ENCODE measurements around the gene TMEM220.

Gene TMEM220

DNA sequence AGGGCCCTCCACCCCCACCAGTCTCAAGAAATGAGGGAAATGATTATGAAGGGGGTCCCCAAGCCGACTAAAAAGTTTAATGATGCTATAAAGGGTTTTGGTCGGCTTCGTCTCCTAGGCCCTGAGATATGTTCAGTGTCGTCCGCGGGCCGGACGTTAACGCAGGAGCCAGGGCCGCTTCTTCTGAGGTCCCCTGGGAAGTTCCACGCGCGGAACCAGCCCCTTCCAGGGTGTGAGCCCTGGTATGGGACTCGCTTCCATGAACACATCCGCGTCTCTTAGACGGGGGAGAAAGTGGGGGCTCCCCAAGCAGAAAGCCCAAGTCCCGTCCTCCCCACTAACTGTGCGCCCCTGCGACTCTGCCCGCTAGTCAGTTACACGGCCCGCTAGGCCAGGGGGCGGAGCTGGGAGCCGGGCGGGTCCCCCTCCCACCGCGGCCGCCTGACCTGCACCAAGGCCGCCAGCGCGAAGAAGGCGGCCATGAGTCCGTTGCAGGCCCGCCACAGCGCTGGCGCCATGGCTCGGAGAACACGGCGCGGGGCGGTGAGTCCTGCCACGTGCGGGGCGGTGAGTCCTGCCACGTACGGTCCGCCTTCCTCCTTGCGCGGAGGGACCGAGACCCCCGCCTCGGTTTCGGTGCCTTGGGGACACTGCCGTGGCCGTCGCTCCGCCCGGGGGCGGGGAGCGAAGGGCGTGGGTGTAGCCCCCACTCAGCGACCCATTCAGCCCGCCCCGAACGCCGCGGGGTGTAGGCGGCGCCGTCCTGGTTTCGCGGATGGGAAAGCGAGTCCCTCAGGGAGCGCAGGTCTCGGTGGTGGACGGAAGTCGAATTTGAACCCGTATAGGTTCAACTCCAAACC, at the start of gene TMEM220:
TSS of gene TMEM220 (minus strand) at position 690 of the 860 bp plus-strand sequence. CDS start at position 518, 172 bp downstream.
- Histone ChIP-seq H3K27ac (ENCODE audit: low read length) (no peak within 1 kb of the TSS), H3K4me2 (ENCODE audit: insufficient read depth, low read length) (no peak within 1 kb of the TSS), H4K20me1 (ENCODE audit: insufficient read depth, low read length) (no peaks in the 10 kb centered on the region), H3K9me3 (ENCODE audit: insufficient read depth, low read length, severe bottlenecking) (no peaks in the 10 kb centered on the region), H2AFZ (ENCODE audit: low read depth, low read length) (no peak within 1 kb of the TSS), H3K9ac (ENCODE audit: low read depth, low read length) (no peak within 1 kb of the TSS), H3K4me3 (ENCODE audit: low read depth in 1 of 2, low read length in 2 of 2) (no peak within 1 kb of the TSS), H3K4me1 (ENCODE audit: insufficient read depth, low read length) (no peaks in the 10 kb centered on the region), H3K27me3 (ENCODE audit: insufficient read depth, low read length, poor library complexity) (peaks cover 3% of the 10 kb centered on the region), H3K79me2 (ENCODE audit: insufficient read depth, low read length) (no peaks in the 10 kb centered on the region), H3K36me3 (ENCODE audit: insufficient read depth, low read length) (no peaks in the 10 kb centered on the region)
- no peak for DNase-seq
- TF ChIP-seq, protein P1, sequence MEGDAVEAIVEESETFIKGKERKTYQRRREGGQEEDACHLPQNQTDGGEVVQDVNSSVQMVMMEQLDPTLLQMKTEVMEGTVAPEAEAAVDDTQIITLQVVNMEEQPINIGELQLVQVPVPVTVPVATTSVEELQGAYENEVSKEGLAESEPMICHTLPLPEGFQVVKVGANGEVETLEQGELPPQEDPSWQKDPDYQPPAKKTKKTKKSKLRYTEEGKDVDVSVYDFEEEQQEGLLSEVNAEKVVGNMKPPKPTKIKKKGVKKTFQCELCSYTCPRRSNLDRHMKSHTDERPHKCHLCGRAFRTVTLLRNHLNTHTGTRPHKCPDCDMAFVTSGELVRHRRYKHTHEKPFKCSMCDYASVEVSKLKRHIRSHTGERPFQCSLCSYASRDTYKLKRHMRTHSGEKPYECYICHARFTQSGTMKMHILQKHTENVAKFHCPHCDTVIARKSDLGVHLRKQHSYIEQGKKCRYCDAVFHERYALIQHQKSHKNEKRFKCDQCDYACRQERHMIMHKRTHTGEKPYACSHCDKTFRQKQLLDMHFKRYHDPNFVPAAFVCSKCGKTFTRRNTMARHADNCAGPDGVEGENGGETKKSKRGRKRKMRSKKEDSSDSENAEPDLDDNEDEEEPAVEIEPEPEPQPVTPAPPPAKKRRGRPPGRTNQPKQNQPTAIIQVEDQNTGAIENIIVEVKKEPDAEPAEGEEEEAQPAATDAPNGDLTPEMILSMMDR (IDR thresholded peaks at IDR 0.05; ENCODE audit: borderline replicate concordance, extremely low read depth, low read length, poor library complexity, severe bottlenecking), result no peak
- no peak for TF ChIP-seq EZH2 (IDR thresholded peaks at IDR 0.05; ENCODE audit: borderline replicate concordance, low read depth, low read length, severe bottlenecking)
- ATAC-seq (ENCODE audit: insufficient read depth, low read depth), result no peak

GRCh38 chr17:10779609-10780008, 49.8 kb upstream of the TMEM220 start:
- H3K4me2 ChIP-seq (ENCODE audit: insufficient read depth, low read length), result no peak overlapping the region
- H3K4me1 ChIP-seq (ENCODE audit: insufficient read depth, low read length), result no peaks in the 10 kb centered on the region
- H4K20me1 ChIP-seq (ENCODE audit: insufficient read depth, low read length), result no peaks in the 10 kb centered on the region
- TF ChIP-seq, protein P1 (IDR thresholded peaks at IDR 0.05; ENCODE audit: borderline replicate concordance, extremely low read depth, low read length, poor library complexity, severe bottlenecking), result no peak
- no peak for TF ChIP-seq EZH2 (IDR thresholded peaks at IDR 0.05; ENCODE audit: borderline replicate concordance, low read depth, low read length, severe bottlenecking)
- no peaks in the 10 kb centered on the region for H3K79me2 ChIP-seq (ENCODE audit: insufficient read depth, low read length)
- no peak overlapping the region for H3K4me3 ChIP-seq (ENCODE audit: low read depth in 1 of 2, low read length in 2 of 2)
- H3K9me3 ChIP-seq (ENCODE audit: insufficient read depth, low read length, severe bottlenecking), result no peaks in the 10 kb centered on the region
- no peak for ATAC-seq (ENCODE audit: insufficient read depth, low read depth)
- H3K27me3 ChIP-seq (ENCODE audit: insufficient read depth, low read length, poor library complexity), result peaks cover 4% of the 10 kb centered on the region
- H3K36me3 ChIP-seq (ENCODE audit: insufficient read depth, low read length), result no peaks in the 10 kb centered on the region
- no peak overlapping the region for H3K9ac ChIP-seq (ENCODE audit: low read depth, low read length)
- DNase-seq, result no peak
- no peak overlapping the region for H2AFZ ChIP-seq (ENCODE audit: low read depth, low read length)
- H3K27ac ChIP-seq (ENCODE audit: low read length), result no peak overlapping the region

GRCh38 chr17:10777890-10778289, 48.1 kb upstream of the TMEM220 start:
- Histone ChIP-seq H3K36me3 (ENCODE audit: insufficient read depth, low read length) (no peaks in the 10 kb centered on the region), H3K27me3 (ENCODE audit: insufficient read depth, low read length, poor library complexity) (peaks cover 4% of the 10 kb centered on the region), H3K27ac (ENCODE audit: low read length) (no peak overlapping the region), H3K4me2 (ENCODE audit: insufficient read depth, low read length) (no peak overlapping the region), H3K4me1 (ENCODE audit: insufficient read depth, low read length) (no peaks in the 10 kb centered on the region), H3K79me2 (ENCODE audit: insufficient read depth, low read length) (no peaks in the 10 kb centered on the region), H2AFZ (ENCODE audit: low read depth, low read length) (no peak overlapping the region), H3K9ac (ENCODE audit: low read depth, low read length) (no peak overlapping the region), H3K4me3 (ENCODE audit: low read depth in 1 of 2, low read length in 2 of 2) (no peak overlapping the region), H3K9me3 (ENCODE audit: insufficient read depth, low read length, severe bottlenecking) (no peaks in the 10 kb centered on the region), H4K20me1 (ENCODE audit: insufficient read depth, low read length) (no peaks in the 10 kb centered on the region)
- ATAC-seq (ENCODE audit: insufficient read depth, low read depth) (no peak), DNase-seq (no peak)
- no peak for TF ChIP-seq EZH2 (IDR thresholded peaks at IDR 0.05; ENCODE audit: borderline replicate concordance, low read depth, low read length, severe bottlenecking)
- TF ChIP-seq, protein P1 (IDR thresholded peaks at IDR 0.05; ENCODE audit: borderline replicate concordance, extremely low read depth, low read length, poor library complexity, severe bottlenecking), result no peak

Data from DND-41 (cell line).